ENCODE measurements around the gene WNT3A. TPM values are rescaled to one million over a fixed set of nuclear protein-coding genes. Genes with fewer than 3 reads are reported as not detected.
A peak's percentile ranks its signal among the peaks of the same experiment; 100 is the strongest.

Gene WNT3A
- total RNA-seq, 1 experiment from 2014 or later: not detected

- peaks cover 6% of the 10 kb centered on the region for H3K4me1 Mint-ChIP-seq (ENCODE audit: low read depth, unreplicated experiment)
- H3K27ac Mint-ChIP-seq (ENCODE audit: unreplicated experiment): peak overlapping the region; percentile 20
- no TSS peak for BruUV-seq (replicated peaks)
- CTCF ChIA-PET: interaction anchor here (1.2 kb wide), 1 partner anchor 77 kb away, joined by 4 read pairs; no protein-coding TSS in a partner anchor
- no peaks in the 10 kb centered on the region for H3K9me3 Mint-ChIP-seq (ENCODE audit: low read depth, unreplicated experiment)
- H3K36me3 Mint-ChIP-seq (ENCODE audit: insufficient read depth, unreplicated experiment): peaks cover 28% of the 10 kb centered on the region
- no peak overlapping the region for H3K4me3 Mint-ChIP-seq (ENCODE audit: low read depth, unreplicated experiment)
- DNase-seq: no peak
- TF ChIP-seq, protein P1, sequence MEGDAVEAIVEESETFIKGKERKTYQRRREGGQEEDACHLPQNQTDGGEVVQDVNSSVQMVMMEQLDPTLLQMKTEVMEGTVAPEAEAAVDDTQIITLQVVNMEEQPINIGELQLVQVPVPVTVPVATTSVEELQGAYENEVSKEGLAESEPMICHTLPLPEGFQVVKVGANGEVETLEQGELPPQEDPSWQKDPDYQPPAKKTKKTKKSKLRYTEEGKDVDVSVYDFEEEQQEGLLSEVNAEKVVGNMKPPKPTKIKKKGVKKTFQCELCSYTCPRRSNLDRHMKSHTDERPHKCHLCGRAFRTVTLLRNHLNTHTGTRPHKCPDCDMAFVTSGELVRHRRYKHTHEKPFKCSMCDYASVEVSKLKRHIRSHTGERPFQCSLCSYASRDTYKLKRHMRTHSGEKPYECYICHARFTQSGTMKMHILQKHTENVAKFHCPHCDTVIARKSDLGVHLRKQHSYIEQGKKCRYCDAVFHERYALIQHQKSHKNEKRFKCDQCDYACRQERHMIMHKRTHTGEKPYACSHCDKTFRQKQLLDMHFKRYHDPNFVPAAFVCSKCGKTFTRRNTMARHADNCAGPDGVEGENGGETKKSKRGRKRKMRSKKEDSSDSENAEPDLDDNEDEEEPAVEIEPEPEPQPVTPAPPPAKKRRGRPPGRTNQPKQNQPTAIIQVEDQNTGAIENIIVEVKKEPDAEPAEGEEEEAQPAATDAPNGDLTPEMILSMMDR (IDR thresholded peaks at IDR 0.05; ENCODE audit: unreplicated experiment): no peak
- intact Hi-C loops (cut with micrococcal nuclease; ENCODE audit: unreplicated experiment): no loop called here
- peaks cover 60% of the 10 kb centered on the region for H3K27me3 Mint-ChIP-seq (ENCODE audit: unreplicated experiment)
Observed at GRCh38 chr1:228076796-228077430, 70.1 kb downstream of the WNT3A start.

DNA sequence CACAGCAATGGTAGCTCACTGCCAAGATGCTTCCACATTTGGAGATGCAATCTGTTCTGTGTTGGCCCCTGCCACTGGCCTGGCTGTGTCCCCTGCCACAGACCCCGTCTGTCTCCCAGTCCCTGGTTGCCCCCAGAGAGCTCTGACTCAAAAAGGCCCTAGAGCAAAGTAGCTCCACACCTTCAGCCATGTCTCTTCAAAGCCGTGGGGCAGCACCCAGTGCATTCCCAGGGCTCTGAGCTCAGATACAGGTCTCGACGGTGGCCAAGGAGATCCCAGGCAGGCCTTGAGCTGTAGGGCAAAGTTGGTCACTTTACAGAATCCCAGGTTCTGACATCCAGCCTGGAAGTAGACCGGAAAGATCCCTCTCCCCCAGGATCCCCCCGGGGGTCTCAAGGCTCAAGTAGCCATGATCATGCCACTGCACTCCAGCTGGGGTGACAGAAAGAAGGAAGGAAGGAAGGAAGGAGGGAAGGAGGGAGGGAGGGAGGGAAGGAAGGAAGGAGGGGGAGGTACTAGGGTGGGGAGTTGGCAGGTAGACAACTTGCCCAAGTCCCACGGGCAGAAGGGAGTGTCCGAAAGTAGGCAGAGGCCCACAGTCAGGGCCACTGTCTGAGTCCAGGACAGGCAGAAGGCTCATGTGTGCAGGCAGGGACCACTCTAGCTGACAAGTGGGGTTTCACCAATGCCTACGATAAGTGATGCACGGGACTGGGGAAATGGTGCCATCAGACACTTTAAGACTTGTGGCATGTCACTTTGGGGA lies 71.0 kb downstream of the WNT3A start:
- no peak for DNase-seq
- no TSS peak for BruUV-seq (replicated peaks)
- H3K27me3 Mint-ChIP-seq (ENCODE audit: unreplicated experiment): peaks cover 52% of the 10 kb centered on the region
- H3K9me3 Mint-ChIP-seq (ENCODE audit: low read depth, unreplicated experiment): no peaks in the 10 kb centered on the region
- no peak overlapping the region for H3K4me3 Mint-ChIP-seq (ENCODE audit: low read depth, unreplicated experiment)
- CTCF ChIA-PET: interaction anchor here (1.2 kb wide), 1 partner anchor 78 kb away, joined by 4 read pairs; no protein-coding TSS in a partner anchor
- TF ChIP-seq, protein P1 (IDR thresholded peaks at IDR 0.05; ENCODE audit: unreplicated experiment): no peak
- peaks cover 6% of the 10 kb centered on the region for H3K4me1 Mint-ChIP-seq (ENCODE audit: low read depth, unreplicated experiment)
- H3K27ac Mint-ChIP-seq (ENCODE audit: unreplicated experiment): peak overlapping the region; percentile 20
- intact Hi-C loops (cut with micrococcal nuclease; ENCODE audit: unreplicated experiment): no loop called here
- peaks cover 37% of the 10 kb centered on the region for H3K36me3 Mint-ChIP-seq (ENCODE audit: insufficient read depth, unreplicated experiment)

GRCh38 chr1:228079013-228079412 lies 72.2 kb downstream of the WNT3A start:
- Mint-ChIP-seq H3K36me3 (ENCODE audit: insufficient read depth, unreplicated experiment) (peaks cover 43% of the 10 kb centered on the region), H3K4me3 (ENCODE audit: low read depth, unreplicated experiment) (no peak overlapping the region), H3K4me1 (ENCODE audit: low read depth, unreplicated experiment) (peaks cover 11% of the 10 kb centered on the region), H3K9me3 (ENCODE audit: low read depth, unreplicated experiment) (no peaks in the 10 kb centered on the region), H3K27me3 (ENCODE audit: unreplicated experiment) (peaks cover 39% of the 10 kb centered on the region), H3K27ac (ENCODE audit: unreplicated experiment) (no peak overlapping the region)
- no TSS peak for BruUV-seq (replicated peaks)
- DNase-seq: no peak
- intact Hi-C loops (cut with micrococcal nuclease; ENCODE audit: unreplicated experiment): no loop called here
- TF ChIP-seq, protein P1 (IDR thresholded peaks at IDR 0.05; ENCODE audit: unreplicated experiment): no peak
- CTCF ChIA-PET: no interaction called here

GRCh38 chr1:228079601-228080263 lies 72.9 kb downstream of the WNT3A start:
- no peaks in the 10 kb centered on the region for H3K9me3 Mint-ChIP-seq (ENCODE audit: low read depth, unreplicated experiment)
- no TSS peak for BruUV-seq (replicated peaks)
- peaks cover 18% of the 10 kb centered on the region for H3K4me1 Mint-ChIP-seq (ENCODE audit: low read depth, unreplicated experiment)
- H3K4me3 Mint-ChIP-seq (ENCODE audit: low read depth, unreplicated experiment): no peak overlapping the region
- TF ChIP-seq, protein P1 (IDR thresholded peaks at IDR 0.05; ENCODE audit: unreplicated experiment): no peak
- no peak for DNase-seq
- peaks cover 44% of the 10 kb centered on the region for H3K36me3 Mint-ChIP-seq (ENCODE audit: insufficient read depth, unreplicated experiment)
- CTCF ChIA-PET: no interaction called here
- H3K27ac Mint-ChIP-seq (ENCODE audit: unreplicated experiment): no peak overlapping the region
- intact Hi-C loops (cut with micrococcal nuclease; ENCODE audit: unreplicated experiment): no loop called here
- H3K27me3 Mint-ChIP-seq (ENCODE audit: unreplicated experiment): peaks cover 32% of the 10 kb centered on the region

Measured in Calu3 (cell line).